HG02884 (cell line): ENCODE results near the gene TNIP3.
"Not testable (repeated sequence)": the region's sequence is repeated elsewhere in the genome, so short reads cannot be mapped to it uniquely, and the experiment has no call there.

Experiments used
- ATAC-seq: cut with Tn5 transposase; IDR thresholded peaks from one replicate; pipeline ENCODE4 v1.9.1; 2021; ENCODE audit warnings: mild to moderate bottlenecking, moderate library complexity; ENCODE audit not compliant: unreplicated experiment

TNIP3 gene

DNA sequence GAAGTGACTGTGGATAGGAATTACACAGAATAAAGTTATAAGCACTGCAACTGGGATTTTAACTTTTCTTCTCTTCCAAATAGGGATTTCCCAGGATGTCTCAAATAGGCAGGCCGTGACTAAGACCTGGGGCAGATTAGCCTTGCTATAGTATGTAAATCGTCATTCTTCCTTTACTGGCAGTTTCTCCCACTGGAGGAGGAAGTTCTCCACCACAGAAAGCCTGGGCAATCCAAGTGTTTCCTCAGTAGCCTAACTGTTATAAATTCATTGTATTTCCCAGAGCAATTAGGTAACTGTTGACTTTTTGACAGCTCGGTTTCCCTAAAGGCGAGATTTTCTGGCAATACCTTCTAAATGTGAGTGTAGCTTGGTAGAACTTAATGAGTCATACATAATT is at the start of gene TNIP3:
TNIP3 (minus strand) TSS at position 31 of the 400 bp plus-strand sequence. CDS start 196 bp downstream, outside the sequence.
- no peak for ATAC-seq

GRCh38 chr4:121212806-121213205 is 48.7 kb upstream of the TNIP3 start:
- no peak for ATAC-seq

GRCh38 chr4:121209171-121209570 is 45.0 kb upstream of the TNIP3 start:
- no peak for ATAC-seq

DNA sequence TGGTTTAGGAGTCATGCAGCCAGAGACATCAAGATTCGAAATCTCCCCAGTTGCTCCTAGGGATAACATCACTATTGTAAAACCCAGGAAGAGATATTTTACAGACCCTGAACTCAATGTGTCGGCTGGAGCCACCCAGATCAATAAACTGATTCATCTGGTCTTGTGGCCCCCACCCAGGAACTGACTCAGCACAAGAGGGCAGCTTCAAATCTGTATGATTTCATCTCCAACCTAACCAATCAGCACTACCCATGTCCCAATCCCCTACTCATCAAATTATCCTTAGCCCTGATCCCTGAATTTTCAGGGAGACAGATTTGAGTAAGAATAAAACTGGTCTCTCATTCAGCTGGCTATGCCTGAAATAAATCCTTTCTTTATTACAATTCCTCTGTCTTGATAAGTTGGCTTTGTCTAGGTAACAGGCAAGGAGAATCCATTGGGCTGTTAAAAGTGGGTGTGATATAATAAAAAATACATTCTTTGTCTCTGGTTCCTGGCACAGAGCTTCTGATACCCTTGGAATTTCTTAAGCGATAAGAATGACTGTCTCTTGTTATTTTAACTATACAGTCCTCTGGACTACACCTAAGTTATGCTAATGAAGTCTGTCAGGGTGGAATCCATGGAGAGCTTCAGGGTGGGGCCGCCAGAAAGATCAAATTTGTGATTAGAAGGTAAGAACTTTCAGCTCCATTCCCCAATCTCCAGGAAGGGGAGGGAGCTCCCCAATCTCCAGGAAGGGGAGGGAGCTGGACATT is 44.3 kb upstream of the TNIP3 start:
- no peak for ATAC-seq

- not testable (repeated sequence) for ATAC-seq
Measured at GRCh38 chr4:121205777-121206176, 41.7 kb upstream of the TNIP3 start.

- peak; percentile 69 for ATAC-seq
Measured at GRCh38 chr4:121200795-121201472, 36.8 kb upstream of the TNIP3 start.

GRCh38 chr4:121199742-121200561 is 35.8 kb upstream of the TNIP3 start:
- ATAC-seq: peak; percentile 70

DNA sequence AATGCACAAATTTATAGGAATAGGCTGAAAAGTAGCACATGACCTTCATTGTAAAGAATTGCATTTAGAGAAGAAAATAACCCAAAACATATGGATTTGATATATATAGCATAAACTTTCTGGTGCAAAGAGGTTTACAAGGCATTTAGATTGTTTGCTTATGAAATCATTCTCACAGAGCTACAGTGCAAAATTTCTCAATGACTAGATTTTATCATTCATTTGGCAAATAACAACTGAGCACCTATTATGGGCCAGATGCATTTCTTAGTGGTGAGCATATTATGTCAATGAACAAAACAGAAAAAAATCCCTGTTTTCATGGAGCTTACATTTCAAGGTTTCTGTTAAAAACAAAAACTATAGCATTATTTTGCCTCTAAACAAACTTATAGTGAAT is 34.1 kb upstream of the TNIP3 start:
- no peak for ATAC-seq

DNA sequence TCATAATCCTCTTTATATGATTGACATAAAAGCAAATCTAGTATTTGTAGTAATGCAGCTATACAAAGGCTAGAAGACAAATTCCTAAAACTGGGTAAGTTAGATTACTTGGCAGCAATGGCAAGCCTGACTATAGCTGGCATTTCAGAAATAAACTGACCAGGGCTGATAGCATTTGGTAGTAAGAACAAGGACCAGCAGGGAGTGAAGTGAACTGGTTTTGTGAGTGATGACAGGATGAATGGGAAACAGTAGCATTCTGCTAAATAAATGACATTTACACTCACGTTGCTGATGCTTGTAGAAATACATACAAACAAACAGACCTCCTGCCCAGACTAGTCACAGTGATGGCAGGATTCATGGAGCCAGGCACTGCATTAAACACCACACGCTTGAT is 31.5 kb upstream of the TNIP3 start:
- no peak for ATAC-seq

DNA sequence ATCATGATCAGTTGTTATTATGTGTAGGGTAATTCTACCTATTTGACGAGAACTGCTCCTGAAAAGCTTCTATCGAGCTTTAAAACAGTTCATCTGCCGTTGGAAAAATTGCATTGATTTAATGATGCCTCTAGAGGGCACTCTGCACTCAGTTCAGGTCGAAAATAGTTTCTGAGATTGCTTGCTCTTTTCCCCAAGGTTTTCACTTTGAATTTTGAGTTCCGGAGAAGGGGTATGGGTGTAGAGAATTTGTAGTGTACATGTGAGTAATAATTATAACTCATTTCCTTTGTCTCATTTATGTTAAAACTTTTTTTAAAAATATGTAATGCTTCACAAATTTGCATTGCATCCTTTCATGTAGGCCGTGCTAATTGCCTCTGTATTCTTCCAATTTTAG is 28.4 kb upstream of the TNIP3 start:
- no peak for ATAC-seq

GRCh38 chr4:121192013-121192412 is 27.9 kb upstream of the TNIP3 start:
- ATAC-seq: no peak

- ATAC-seq: no peak
Measured at GRCh38 chr4:121191361-121191760, 27.2 kb upstream of the TNIP3 start.

- no peak for ATAC-seq
Measured at GRCh38 chr4:121190389-121190788, 26.3 kb upstream of the TNIP3 start.

DNA sequence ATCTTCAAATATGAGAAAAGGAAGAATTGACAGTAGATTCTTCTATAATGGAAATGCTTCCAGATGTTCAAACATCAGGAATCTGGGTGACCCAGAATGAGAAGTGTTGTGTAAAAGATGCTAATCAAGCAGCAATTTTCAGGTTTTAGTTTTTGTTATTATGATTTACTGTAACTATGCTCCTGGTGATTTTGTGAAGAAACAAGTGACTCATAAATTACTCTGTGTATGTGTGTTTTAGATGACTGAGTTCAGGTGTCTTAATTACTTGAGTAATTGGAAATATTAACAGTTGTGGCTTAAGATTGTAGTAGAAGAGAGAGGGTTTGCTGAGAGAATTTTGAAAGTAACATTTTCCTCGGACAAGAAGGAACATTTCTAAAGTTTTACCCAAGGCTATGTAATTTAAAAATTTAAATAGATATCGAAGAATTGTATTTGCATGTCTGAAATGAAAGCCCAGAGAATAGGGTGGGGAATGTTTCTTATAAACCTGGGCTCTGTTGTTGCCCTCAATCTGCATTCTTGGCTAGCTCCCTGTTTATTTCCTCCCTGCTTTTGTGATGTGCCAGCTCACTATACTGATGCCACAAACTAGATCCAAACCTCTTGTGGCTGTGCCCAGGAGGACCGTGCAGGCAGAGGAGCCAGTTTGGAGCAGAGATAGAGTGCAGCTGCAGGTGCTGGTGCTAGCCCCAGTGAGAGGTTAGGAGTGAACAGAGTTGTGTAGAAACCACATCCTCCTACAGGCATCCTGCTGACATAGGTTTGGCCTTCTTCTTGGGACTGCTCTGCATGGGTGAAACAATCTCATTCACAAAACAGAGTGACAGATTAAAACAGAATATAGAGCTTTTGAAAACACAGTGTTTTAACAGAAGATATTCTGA is 25.4 kb upstream of the TNIP3 start:
- ATAC-seq: peak; percentile 91

DNA sequence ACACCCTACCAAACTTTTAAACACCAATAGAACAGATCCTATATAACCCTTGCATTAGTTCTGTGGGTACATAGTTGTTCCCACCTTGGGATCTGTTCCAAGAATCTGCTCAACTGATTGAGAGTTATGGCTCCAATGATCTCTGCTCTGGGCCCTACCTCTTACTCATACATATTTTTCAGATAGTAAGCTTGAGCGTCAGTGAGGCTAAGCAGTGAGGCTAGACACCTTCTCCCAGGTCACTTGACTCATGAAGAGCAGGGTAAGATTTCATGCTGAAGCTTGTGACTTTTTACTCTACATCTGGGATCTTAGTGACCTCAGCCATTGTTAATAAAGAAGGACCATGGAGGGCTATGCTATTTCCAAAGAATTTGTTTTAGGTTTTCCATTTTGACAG is 23.1 kb upstream of the TNIP3 start:
- no peak for ATAC-seq

DNA sequence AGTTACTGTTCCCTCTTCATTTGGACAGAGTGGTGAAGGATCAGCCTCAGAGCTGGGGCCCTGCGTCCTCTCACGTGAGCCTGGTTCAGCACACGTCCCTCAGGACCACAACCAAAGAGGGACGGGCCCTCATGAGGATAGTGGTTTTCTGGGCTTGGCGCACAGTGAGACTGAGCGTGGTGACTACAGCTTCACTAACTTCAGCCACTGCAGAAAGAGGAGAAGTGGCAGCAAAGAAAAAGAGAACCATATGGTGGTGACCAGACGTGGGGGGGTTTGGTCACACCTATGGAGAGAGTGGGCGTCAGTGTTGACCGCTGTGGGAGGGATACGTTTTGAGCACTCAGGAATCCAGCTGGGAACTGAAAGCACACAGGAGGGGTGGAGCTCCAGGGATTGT is 21.8 kb upstream of the TNIP3 start:
- peak; percentile 41 for ATAC-seq

DNA sequence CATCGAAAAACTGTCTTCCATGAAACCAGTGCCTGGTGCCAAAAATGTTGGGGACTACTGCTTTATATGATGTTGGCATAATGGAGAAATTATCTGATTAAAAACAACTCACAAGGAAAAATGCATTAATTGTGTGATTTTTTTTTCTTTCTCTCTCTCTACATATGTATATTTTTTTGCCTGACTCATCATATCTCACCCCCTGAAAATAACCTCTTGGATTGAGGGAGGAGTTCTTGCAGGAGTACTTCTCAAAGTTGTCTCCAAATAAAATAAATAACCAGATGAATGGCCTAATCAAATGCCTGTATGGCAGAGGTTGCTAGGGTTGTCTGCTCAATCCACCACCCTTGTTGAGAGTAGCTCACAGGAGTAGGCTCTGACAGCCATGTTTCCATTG is 19.9 kb upstream of the TNIP3 start:
- no peak for ATAC-seq

DNA sequence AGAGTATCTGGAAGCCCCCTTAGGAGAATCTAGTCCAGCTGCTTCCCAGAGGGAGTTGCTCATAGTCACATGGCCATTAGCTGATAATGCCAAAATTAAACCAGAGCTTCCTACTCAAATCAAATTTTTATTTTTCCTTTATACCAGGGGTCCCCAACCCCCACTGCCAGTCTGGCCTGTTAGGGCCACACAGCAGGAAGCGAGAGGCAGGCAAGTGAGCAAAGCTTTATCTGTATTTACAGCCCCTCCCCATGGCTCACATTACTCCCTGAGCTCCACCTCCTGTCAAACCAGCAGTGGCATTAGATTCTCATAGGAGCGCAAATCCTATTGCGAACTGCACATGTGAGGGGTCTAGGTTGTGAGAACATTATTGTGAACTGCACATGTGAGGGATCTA is 19.2 kb upstream of the TNIP3 start:
- no peak for ATAC-seq

DNA sequence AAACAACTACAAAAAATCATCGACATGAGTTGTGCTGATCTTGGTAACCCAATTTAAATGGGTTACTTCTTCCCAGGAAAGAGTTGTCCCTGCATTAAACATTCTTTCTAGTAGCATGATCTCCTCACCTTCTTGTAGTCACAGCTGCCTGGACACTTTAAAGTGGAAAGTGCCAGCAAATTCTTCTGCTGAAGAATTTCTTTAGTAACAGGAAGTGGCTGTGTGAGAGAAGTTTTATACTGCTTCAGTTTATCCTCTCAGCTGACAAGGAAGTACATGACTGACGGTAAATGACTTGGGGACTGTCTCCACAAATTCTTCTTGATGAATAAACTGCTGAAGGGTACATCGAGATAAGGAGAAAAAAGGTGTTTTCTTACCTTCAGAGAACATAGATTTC is 18.2 kb upstream of the TNIP3 start:
- ATAC-seq: no peak

GRCh38 chr4:121181493-121181892 is 17.4 kb upstream of the TNIP3 start:
- no peak for ATAC-seq

- no peak for ATAC-seq
Measured at GRCh38 chr4:121180558-121180957, 16.4 kb upstream of the TNIP3 start.
